ENCODE results near the gene OSM. TPM values are rescaled to one million over a fixed set of nuclear protein-coding genes. Genes with fewer than 3 reads are reported as not detected.
A peak's percentile ranks its signal among the peaks of the same experiment; 100 is the strongest.

OSM gene
- total RNA-seq, 1 experiment from 2014 or later: not detected

DNA sequence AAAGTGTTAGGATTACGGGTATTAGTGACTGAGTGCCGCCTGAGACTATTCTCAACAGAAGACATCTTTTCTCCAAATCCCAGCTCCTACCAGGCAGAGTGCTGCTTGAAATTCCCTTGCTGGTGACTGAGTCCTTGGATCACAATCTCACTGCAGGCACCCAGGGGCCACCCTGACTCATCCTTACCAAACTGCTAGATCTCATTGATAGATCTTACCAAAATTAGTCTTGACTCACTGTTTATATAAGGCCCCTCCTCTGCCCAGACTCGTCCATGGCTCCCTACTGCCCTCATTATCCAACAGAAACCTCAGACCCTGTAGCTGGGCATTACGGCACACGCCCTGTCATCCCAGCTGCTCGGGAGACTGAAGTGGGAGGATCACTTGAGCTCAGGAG, 45.4 kb upstream of the OSM start (continued):
- TF ChIP-seq SRF (IDR thresholded peaks at IDR 0.05; ENCODE audit: low read depth): peak; percentile 47; the same call in 1 of the 2 replicates

DNA sequence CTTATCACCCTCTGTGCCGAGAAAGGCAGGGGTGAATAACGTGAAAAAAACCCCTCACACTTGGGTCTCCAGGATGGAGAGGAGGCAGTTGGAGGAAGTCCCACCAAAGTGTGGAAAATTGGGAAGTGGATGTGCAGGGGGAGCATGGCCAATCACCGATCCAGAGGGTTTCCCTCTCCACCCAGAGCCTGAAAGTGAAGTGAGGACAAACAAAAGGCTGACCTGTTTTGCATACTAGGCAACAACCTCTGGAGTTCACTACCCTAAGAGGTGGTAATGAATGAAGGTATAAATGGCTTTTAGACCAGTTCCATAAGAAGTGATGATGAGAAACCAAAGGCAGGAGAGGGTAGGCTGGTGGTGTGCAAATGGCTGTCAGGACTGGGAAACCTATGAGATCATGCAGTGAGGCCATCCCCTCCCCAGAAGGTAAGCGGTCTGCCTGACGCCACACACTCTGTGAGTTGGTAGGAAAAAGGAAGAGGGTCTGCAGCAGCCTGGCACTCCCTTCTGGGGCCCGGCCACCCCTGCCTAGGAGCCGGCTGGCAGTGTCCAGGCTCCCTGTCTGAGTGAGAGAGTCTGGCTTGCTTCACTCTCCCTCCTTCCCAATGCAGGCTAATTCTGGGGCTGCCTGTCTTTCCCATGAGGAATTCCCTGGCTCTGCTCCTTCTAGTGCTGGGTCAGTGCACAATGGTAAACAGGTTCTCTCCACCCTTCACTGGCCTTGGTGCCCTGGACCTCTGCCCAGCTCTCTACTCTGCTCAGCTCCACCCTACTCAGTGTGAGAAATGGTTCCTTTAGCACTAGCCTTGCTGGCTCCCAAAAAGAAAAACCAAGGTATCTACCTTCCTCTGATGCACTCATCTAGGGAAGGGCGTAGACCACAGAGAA, 44.5 kb upstream of the OSM start:
- H4K20me1 ChIP-seq (ENCODE audit: insufficient read depth): no peaks in the 10 kb centered on the region

More for the DNA sequence above, 44.5 kb upstream of the OSM start:
- H3K9me3 ChIP-seq (ENCODE audit: control insufficient read depth in 1 of 2, insufficient read depth in 1 of 2, low read depth in 1 of 2, low read length in 2 of 2): no peaks in the 10 kb centered on the region
- peak overlapping the region; percentile 19 for H3K27ac ChIP-seq (ENCODE audit: low read depth, low read length)
- peaks cover 47 to 94% of the 10 kb centered on the region in 2 experiments for H3K4me1 ChIP-seq (ENCODE audit: control insufficient read depth in 1 of 2, insufficient read depth in 2 of 2, low read length in 2 of 2)
- TF ChIP-seq ZNF274 (IDR thresholded peaks at IDR 0.05; ENCODE audit: low read depth, low read length) (no peak), ZFX (IDR thresholded peaks at IDR 0.05) (no peak), JUND (IDR thresholded peaks at IDR 0.05) (no peak), TCF7L2 (IDR thresholded peaks at IDR 0.05; ENCODE audit: borderline replicate concordance, extremely low read depth, insufficient read depth, insufficient read length) (no peak), RAD21 (IDR thresholded peaks at IDR 0.05; ENCODE audit: low read depth) (no peak), FOSL1 (IDR thresholded peaks at IDR 0.05; ENCODE audit: low read depth) (no peak), YY1 (IDR thresholded peaks at IDR 0.05; ENCODE audit: extremely low read depth, insufficient replicate concordance, low read depth, low read length) (no peak), CBX3 (IDR thresholded peaks at IDR 0.05; ENCODE audit: low read depth) (no peak)
- TF ChIP-seq, protein P1, sequence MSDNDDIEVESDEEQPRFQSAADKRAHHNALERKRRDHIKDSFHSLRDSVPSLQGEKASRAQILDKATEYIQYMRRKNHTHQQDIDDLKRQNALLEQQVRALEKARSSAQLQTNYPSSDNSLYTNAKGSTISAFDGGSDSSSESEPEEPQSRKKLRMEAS (IDR thresholded peaks at IDR 0.05): no peak
- TF ChIP-seq, protein P2, sequence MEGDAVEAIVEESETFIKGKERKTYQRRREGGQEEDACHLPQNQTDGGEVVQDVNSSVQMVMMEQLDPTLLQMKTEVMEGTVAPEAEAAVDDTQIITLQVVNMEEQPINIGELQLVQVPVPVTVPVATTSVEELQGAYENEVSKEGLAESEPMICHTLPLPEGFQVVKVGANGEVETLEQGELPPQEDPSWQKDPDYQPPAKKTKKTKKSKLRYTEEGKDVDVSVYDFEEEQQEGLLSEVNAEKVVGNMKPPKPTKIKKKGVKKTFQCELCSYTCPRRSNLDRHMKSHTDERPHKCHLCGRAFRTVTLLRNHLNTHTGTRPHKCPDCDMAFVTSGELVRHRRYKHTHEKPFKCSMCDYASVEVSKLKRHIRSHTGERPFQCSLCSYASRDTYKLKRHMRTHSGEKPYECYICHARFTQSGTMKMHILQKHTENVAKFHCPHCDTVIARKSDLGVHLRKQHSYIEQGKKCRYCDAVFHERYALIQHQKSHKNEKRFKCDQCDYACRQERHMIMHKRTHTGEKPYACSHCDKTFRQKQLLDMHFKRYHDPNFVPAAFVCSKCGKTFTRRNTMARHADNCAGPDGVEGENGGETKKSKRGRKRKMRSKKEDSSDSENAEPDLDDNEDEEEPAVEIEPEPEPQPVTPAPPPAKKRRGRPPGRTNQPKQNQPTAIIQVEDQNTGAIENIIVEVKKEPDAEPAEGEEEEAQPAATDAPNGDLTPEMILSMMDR (IDR thresholded peaks at IDR 0.05 in 2 of 3, conservative IDR thresholded peaks at IDR 0.05 in 1 of 3; ENCODE audit: borderline replicate concordance in 1 of 3, insufficient read depth in 1 of 3, low read depth in 2 of 3, low read length in 2 of 3): no peak
- TF ChIP-seq, protein P3, sequence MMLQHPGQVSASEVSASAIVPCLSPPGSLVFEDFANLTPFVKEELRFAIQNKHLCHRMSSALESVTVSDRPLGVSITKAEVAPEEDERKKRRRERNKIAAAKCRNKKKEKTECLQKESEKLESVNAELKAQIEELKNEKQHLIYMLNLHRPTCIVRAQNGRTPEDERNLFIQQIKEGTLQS (IDR thresholded peaks at IDR 0.05): no peak
- no TSS peak for BruUV-seq (replicated peaks)
- H3K9ac ChIP-seq (ENCODE audit: low read length): peak overlapping the region; percentile 34
- ChIA-PET CTCF (interaction anchor here (0.9 kb wide), 1 partner anchor 23 kb away, joined by 3 read pairs; no protein-coding TSS in a partner anchor), POLR2A (no interaction called here), RAD21 (ENCODE audit: low non-redundant PET in 1 of 2, low total read pairs in 2 of 2, uncharacterized antibody in 2 of 2, unreplicated experiment in 2 of 2) (no interaction called here)
- ATAC-seq (peak; percentile 32; the same call in 1 of the 2 replicates), DNase-seq (ENCODE audit: low read depth, low spot score) (no peak)
- no peaks in the 10 kb centered on the region for H3K36me3 ChIP-seq (ENCODE audit: control insufficient read depth in 1 of 2, insufficient read depth in 2 of 2, low read length in 2 of 2)
- no peaks in the 10 kb centered on the region for H3K9me2 ChIP-seq (ENCODE audit: insufficient read depth)
- H2AFZ ChIP-seq (ENCODE audit: low read depth, low read length, poor library complexity, severe bottlenecking): no peak overlapping the region
- H3K79me2 ChIP-seq (ENCODE audit: insufficient read depth, low read length): peaks cover 8% of the 10 kb centered on the region; the same call in 1 of the 2 replicates
- intact Hi-C loops (cut with micrococcal nuclease): no loop called here
- peak overlapping the region in 1 of 2 experiments; percentile 33; a peak in 1 of 4 replicates for H3K4me3 ChIP-seq (replicated peaks in 1 of 2; ENCODE audit: low read depth in 1 of 2, low read length in 2 of 2)
- no peaks in the 10 kb centered on the region for H3K27me3 ChIP-seq (ENCODE audit: insufficient read depth, low read length)
- H3K4me2 ChIP-seq (ENCODE audit: low read length): peak overlapping the region; percentile 72

All from HCT116 (cell line).